GM12865 (cell line): ENCODE measurements around the gene TET3.

Experiments used
- DNase-seq: peaks from one replicate; pipeline ENCODE4 v3.0.0; 2010; ENCODE audit warnings: low read depth
- H3K4me3 ChIP-seq: 2 replicates; pipeline ENCODE4 v1.5.1; 2011; ENCODE audit warnings: mild to moderate bottlenecking, low read depth, low read length, control low read depth
- CTCF ChIP-seq: IDR thresholded peaks from 2 replicates; pipeline ENCODE4 v1.5.1; 2011; ENCODE audit warnings: low read length, control low read depth, low read depth, inconsistent platforms; ENCODE audit not compliant: insufficient read depth; ENCODE audit errors: missing control alignments

TET3 gene

GRCh38 chr2:73952499-73953446 lies 31.9 kb upstream of the TET3 start:
- no peak for DNase-seq
- no peak for TF ChIP-seq CTCF
- H3K4me3 ChIP-seq: no peak overlapping the region

- DNase-seq: no peak
- TF ChIP-seq CTCF: no peak
These were observed 28.4 kb upstream of the TET3 start for GRCh38 chr2:73956218-73956865.

DNA sequence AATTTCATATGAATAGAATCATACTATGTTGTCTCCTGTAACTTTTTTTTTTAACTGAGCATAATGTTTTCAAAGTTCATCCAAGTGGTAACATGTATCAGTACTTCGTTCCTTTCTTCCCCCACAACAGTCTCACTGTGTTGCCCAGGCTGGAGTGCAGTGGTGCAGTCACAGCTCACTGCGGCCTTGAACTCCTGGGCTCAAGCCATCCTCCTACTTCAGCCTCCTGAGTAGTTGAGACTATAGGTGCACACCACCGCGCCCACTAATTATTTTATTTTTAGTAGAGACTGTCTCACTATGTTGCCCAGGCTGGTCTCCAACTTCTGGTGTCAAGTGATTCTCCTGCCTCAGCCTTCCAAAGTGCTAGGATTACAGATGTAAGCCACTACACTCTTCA lies 23.4 kb upstream of the TET3 start:
- TF ChIP-seq CTCF: no peak
- no peak for DNase-seq

More at GRCh38 chr2:73956218-73956865, 28.4 kb upstream of the TET3 start:
- no peak overlapping the region for H3K4me3 ChIP-seq

DNA sequence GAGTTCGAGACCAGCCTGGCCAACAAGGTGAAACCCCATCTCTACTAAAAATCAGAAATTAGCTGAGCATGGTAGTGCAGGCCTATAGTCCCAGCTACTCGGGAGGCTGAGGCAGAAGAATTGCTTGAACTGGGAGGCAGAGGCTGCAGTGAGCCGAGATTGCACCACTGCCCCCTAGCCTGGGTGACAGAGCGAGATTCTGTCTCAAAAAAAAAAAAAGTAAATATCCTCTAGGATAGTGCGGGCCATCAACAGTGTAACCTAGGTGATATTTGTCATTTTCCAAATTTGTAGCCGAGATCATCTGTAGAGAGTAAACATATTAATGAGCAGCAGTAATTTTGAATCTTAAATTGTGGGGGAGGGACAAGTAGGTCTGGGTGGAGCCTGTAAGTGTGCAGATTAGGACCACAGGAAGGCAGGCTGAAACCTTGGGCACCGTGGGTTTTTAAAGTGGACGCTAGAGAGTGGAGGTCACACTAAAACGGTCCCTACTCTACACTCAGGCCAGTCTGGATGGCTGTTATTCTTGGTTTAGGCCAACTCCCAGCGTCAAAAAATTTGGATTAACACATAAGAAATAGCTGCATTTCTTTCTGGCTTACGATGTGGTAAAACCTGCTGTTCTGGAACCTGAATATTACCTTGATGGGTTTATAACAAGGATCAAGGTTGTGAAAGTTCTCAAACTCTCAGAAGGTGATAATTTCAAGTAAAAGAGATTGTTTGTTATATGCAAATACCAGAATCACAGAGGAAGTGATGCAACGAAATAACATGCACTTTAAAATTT lies 22.7 kb upstream of the TET3 start:
- no peak for TF ChIP-seq CTCF
- H3K4me3 ChIP-seq: no peak overlapping the region

More for the DNA sequence above, 23.4 kb upstream of the TET3 start:
- no peak overlapping the region for H3K4me3 ChIP-seq

GRCh38 chr2:73962798-73963197 lies 21.9 kb upstream of the TET3 start:
- TF ChIP-seq CTCF: no peak
- H3K4me3 ChIP-seq: no peak overlapping the region
- DNase-seq: no peak

More for the DNA sequence above, 22.7 kb upstream of the TET3 start:
- DNase-seq: no peak

DNA sequence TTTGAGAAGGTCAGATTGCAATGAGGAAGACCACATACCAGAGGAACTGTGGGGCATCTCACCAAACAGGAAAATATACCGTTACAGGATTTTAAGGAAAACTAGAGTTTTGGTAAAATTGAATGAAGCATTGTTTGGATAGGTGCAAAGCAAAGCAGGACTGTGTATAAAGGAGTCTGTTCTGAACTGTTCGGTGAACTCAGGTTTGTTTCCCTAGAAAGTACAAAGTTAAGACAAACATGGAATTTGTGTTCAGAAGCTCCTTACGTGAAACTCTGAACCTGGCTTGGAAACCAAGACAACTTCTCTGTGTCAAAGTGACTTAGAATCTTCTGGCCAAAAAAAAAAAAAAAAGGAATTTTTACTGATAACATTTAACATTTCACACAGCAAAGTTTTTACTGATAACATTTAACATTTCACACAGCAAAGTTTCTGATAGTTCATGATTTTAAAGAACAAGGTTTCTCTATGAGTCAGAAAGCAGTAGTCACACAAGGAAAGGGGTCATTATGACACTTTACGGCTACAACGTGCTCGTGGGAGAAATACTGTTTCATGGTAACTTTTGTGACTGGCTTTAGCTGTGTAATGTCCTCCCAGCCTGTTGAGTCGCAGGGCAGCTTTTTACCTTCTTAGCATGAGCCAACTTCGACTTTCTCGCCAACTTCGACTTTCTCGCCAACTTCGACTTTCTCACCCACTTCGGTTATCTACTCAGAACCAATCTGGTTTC lies 21.2 kb upstream of the TET3 start:
- peak; percentile 82 for DNase-seq
- H3K4me3 ChIP-seq: peak overlapping the region; percentile 26
- no peak for TF ChIP-seq CTCF
